GM21717 (cell line): ENCODE results near the gene NDOR1.
"Not testable (repeated sequence)": the region's sequence is repeated elsewhere in the genome, so short reads cannot be mapped to it uniquely, and the experiment has no call there.

Experiments
- ATAC-seq: cut with Tn5 transposase; IDR thresholded peaks from one replicate; pipeline ENCODE4 v1.9.1; 2021; ENCODE audit warnings: mild to moderate bottlenecking, moderate library complexity; ENCODE audit not compliant: unreplicated experiment

The NDOR1 gene

DNA sequence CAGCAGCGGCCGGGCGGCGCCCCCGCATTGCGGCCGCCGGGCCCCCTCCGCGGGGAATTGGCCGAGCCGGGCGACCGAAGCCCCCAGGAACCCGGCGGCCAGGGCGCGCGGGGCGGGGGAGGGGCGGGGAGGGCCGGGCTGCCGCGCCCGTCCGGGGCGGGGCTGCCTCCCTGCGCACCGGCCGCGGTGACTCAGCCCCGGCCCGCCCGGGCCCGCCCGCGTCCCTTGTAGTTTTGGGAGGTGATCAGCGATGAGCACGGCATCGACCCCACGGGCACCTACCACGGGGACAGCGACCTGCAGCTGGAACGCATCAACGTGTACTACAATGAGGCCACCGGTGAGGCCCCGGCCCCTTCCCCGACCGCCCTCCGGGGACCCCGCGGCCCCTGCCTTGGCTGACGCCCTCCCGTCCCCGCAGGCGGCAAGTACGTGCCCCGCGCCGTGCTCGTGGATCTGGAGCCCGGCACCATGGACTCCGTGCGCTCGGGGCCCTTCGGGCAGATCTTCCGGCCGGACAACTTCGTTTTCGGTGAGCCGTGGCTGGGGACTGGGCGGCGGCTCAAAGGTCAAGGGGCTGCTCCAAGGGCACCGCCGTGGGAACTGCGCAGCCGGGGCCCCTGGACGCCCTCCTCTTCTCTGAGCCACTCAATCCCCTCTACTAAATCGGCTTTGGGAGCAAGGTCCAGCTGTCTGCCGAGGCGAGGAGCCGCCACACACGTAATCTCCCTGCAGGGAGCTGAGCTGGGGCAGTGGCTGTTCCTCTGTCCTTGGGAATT is 36.2 kb downstream of the NDOR1 start:
- ATAC-seq, result peak; percentile 12

DNA sequence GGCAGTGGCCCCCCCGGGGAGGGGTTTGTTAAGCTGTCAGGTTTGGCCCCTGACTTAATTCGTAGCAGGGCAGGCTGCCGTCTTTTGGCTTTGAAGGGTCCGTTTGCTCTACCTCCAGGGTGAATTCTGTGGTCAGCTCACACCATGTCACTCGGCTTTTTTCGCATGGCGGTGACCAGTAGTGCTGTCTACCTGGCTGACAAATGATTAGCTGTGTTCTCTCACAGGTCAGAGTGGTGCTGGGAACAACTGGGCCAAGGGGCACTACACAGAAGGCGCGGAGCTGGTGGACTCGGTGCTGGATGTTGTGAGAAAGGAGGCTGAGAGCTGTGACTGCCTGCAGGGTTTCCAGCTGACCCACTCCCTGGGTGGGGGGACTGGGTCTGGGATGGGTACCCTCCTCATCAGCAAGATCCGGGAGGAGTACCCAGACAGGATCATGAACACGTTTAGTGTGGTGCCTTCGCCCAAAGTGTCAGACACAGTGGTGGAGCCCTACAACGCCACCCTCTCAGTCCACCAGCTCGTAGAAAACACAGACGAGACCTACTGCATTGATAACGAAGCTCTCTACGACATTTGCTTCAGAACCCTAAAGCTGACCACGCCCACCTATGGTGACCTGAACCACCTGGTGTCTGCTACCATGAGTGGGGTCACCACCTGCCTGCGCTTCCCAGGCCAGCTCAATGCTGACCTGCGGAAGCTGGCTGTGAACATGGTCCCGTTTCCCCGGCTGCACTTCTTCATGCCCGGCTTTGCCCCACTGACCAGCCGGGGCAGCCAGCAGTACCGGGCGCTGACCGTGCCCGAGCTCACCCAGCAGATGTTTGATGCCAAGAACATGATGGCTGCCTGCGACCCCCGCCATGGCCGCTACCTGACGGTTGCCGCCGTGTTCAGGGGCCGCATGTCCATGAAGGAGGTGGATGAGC is 37.0 kb downstream of the NDOR1 start:
- ATAC-seq, result no peak

DNA sequence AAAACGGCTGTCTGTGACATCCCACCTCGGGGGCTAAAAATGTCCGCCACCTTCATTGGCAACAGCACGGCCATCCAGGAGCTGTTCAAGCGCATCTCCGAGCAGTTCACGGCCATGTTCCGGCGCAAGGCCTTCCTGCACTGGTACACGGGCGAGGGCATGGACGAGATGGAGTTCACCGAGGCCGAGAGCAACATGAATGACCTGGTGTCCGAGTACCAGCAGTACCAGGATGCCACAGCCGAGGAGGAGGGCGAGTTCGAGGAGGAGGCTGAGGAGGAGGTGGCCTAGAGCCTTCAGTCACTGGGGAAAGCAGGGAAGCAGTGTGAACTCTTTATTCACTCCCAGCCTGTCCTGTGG is 37.7 kb downstream of the NDOR1 start:
- ATAC-seq, result not testable (repeated sequence)

DNA sequence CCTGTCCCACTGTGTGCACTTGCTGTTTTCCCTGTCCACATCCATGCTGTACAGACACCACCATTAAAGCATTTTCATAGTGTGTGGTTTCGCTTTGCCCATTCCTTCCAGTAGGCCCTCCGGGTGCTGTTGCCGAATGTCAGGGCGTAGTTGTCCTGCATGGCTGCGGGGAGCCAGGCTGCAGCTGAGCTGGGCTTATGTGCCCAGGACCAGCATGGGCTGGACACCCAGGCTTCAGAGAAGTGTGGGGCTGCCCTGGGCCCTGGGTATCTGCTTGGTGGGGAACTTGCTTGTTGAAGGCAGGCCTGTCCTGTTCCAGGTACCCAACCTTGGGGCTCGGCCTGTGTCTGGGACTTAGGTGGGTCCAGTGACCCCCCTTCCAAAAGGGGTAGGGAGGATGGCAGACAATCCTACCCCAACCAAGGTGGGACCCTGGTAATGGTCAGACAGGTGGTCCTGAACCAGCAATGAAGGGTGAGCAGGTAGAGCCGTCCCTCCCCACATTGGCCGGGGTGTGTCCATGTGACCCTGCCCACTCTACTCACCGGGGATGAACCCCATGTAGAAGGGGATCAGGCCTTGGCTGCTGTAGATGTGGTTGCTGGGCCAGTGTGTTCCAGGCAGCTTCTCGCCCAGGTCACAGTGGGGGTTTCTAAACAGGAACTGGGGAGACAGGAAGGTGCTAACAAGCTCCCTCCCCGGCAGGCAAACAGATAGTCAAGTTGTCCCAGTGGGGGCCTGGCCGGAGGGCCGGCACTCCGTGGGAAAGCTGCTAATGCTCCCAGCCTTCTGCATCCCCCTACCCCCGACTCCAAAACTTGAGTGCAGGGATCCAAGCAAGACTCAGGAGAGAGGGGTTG is 38.4 kb downstream of the NDOR1 start:
- ATAC-seq, result no peak

DNA sequence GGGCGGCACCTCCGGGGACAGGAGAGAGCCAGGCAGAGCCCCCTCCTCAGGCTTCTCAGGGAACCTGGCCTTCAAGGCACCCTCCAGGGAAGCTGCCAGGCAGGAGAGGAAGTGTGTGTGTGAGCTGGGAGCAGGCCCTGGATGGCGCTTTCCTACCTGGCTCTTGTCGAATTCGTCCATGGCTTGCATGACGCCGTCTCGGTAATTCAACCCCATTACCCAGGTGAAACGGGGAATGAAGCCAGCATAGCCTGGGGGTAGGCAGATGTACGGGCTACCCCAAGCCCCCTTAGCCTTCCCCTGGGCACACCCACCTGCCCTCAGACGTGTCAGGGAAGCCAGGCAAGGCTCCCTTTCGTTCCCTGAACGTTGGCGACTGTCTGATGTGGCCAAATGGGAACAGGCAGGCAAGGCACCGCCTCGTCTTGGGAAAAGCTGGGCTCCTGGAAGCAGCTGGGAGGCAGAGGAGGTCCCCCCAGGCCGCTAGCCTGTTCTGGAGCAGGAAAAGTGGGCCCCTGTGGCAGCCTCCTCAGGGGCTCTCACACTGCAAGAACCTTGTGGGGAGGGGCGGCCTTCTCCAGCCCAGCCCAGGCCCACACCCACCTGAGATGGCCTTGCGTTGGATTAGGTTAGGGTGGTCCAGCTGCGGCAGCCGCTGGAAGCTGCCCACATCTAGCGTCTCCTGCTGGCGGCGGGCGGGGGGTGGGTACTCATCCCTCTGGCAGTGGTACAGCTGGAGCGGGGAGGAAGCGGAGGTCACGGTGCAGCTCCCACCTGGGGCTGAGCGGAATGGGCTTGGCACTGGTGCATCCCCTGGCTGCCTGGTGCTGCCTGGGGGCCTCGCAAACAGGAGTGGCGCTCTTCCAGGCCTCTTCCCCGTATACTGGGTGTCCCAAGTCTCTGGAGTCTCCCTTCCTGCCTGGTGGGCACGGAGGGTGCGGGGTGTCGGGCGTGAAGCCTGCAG is 39.3 kb downstream of the NDOR1 start:
- no peak for ATAC-seq

DNA sequence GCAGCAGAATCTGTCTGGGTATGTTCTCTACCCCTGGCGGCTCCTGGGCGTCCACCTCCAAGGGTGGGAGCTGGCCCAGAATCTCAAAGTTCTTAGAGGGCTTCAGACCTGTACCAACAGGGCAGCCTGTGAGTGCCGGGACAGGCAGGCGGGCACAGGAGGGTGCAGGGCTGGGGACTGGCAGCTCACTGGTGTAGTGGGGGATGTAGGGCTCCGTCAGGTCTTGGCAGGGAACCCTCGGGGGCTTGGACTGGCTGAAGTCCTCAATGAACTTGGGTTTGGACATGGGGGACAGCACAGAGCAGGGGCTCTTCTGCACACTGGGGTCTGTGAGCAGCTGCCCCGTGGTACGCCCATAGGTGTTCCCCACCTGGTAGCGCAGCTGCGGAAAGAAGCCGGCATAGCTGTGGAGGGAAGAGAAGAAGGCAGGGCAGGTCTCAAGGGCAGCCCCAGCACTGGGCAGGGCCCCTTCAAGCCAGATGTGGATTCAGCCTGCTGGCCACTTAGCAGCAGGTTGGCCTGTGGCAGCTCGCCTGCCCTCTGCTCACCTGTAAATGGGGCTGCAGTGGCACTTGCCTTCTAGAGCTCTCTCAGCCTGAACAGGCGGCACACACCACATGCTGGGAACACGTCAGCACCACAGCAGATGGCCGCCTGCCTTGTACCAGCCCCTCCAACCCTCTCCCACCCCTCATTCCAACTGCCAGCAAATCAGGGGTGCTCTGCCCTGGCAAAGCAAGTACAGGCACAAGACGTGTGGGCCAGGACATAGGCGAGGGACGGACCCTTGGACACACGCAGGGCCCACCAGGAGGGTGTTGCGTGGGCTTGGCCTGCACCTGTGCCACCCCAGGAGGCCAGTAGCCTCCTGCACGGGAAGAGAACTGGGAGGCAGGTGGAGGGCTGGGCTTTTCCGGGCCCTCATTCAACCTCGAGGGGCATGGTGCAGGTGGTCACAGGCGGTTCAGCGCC is 40.2 kb downstream of the NDOR1 start:
- no peak for ATAC-seq

DNA sequence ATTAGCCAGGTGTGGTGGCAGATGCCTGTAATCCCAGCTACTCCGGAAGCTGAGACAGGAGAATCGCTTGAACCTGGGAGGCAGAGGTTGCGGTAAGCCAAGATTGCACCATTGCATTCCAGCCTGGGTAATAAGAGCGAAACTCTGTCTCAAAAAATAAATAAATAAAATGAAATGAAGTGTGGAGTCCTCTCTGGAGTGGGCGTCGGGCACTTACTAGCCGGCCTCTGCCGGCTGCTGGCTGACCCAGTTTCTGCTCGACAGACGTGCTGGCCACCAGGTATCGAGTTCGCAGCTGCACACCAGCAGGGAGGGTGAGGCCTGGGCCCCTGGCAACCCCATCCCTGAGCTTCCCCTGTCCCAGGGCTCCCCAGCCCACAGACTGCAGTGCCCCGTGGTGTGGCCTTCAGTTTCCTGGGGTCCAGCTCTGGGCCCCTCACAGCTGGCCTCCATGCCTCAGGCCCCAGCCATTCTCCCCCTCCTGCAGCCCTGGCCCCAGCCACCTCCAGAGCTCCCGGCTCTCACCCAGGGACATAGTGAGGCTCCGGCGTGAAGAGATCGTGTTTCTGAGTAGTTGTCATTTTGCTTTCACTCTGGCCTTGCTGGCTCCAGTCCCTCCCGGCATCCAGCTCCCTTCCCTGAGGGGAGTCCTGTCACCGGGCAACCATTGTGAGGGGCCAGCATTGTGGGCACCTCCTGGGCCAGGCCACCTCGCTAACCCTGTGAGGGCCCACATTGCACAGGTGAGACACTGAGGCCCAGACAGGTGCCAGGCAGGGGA is 41.8 kb downstream of the NDOR1 start:
- ATAC-seq, result no peak

DNA sequence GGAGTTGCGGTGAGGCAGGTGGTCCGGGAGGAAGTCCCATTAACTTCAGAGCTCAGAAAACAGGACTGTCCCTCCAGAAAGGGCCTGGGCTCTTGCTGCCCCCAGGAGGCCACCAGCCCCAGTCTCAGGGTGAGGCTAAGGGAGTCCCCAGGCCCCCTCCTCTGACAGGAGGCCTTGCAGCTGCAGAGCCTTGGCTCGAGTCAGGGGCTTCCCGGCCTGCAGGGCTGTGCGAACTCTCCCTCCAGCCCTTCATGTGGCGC is 42.3 kb downstream of the NDOR1 start:
- no peak for ATAC-seq

DNA sequence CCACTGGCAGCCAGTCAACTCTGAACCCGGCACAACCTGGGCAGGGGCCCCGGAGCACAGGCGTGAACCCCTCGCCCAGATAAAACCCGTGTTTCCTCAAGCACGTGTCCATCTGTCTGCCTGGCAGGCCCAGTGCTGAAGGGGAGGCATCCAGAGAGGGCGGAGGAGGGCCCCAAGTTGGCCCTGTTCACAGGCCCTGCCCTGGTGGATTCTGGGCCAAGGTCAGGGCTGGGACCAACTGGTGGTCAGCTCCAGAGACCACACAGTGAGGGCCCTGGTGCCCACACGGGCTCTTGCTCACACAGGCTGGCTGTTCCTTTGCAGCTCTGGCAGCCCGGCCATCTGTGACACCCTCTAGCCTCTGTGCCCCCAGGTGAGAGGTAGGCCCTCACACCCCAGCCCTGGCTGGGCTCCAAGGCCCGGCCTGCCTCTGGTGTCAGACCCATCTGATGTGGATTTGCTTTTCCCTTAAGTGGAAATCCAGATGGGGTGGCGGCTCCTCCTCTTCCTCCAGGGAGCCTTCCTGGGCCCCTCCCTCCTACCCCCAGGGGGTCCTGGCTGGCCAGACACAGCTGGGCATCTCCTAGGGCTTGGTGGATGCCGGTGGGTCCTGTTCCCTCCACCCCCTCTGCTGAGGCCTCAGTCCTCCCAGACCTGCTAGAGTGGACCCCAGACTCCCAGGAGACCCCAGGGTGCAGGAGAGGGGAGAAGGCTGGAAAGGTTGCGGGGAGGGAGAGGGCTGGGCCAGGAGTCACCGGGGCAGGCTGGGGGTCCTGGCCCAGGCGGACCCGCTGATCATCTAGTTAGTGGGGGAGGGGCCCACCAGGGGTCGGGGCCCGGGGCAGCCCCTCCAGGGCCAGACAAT is 45.1 kb downstream of the NDOR1 start:
- ATAC-seq, result no peak

DNA sequence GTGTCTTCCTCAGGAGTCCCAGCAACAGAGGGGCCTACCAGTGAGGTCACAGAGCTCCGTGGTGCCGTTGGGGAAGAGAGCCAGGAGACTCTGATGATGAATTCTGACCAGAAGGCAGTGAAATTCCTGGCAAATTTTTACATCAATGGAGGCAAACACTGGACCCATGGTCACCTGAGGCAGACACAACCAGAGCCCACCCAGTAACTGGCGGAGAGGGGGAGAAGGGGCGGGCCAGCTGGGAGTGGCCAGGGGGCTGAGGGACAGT is 45.6 kb downstream of the NDOR1 start, which contains the start of gene STPG3:
TSS of gene STPG3 (plus strand) at position 93 of the 268 bp plus-strand sequence. CDS start at position 94, 1 bp downstream.
- ATAC-seq, result no peak

DNA sequence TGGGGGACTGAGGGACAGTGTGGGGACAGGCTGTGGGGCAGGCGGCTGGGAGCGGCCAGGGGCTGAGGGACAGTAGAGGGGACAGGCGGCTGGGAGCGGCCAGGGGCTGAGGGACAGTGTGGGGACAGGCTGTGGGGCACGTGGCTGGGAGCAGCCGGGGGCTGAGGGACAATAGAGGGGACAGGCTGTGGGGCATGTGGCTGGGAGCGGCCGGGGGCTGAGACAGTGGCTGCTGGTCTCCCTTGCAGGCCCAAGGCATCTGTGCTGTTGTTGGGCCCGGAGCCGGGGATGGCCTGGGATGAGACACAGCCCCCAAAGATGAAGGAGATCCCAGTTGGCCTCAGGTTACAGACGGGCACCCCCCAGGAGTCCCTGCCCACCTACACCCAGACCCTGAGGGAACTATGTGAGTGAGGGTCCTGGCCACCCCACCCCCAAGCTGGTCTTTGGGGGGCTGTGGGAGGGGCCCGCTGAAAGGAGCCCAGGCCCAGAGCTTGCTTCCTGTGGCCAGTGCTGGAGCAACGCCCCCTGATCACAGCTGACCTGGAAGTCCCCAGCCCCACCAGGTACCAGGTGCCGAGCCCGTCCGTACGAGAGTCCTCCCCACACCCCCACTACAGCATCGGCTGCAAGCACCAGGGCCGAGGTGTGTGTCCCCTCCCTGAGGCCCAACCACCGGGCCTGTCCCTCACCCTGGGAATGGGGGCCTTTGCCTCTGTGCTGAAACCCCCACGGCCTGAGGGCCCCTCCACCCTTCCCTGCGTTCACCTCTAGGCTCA is 46.2 kb downstream of the NDOR1 start:
- ATAC-seq, result no peak

DNA sequence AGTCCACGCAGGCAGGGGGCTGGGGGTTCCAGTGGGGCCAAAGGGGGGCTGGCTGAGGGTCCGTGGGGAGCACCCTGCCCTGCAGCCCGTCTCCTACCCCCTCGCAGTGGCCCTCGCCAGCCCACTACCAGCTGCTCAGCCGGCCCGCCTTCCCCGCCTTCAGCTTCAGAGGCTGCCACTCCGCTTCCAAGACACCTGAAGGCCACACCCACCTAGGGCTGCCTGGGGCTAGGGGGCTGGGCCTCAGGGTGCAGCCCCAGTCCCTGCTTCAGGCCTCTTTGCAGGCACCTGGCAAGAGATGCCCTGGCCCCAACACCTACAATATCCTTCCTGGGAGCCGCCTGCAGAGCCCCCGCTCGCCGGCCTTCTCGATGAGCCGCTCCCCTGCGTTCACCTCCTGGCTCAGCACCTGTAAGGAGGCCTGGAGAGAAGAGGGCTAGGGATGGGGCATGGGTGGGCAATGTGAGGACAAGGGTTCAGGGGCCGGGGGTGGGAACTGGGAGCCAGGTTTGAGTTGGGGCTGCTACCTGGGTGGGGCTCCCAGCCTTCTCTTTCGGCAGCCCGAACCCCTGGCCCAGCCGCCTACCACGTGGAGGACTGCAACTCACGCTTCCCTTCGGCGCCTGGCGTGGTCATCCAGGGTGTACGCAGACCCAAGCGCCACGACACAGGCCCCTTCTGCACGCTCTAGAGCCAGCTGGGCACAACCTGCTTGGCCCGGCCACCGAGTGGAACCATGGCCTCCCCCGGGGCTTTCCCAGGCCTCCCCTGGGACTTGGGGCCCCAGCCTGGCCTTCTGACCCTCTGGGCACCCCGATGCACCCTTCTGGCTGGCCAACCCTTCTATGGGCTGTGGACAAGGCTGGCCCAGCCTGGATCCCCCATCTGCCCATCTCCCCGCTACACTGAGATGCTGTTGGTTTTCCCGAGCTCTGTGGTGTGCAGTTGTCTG is 47.3 kb downstream of the NDOR1 start:
- no peak for ATAC-seq

DNA sequence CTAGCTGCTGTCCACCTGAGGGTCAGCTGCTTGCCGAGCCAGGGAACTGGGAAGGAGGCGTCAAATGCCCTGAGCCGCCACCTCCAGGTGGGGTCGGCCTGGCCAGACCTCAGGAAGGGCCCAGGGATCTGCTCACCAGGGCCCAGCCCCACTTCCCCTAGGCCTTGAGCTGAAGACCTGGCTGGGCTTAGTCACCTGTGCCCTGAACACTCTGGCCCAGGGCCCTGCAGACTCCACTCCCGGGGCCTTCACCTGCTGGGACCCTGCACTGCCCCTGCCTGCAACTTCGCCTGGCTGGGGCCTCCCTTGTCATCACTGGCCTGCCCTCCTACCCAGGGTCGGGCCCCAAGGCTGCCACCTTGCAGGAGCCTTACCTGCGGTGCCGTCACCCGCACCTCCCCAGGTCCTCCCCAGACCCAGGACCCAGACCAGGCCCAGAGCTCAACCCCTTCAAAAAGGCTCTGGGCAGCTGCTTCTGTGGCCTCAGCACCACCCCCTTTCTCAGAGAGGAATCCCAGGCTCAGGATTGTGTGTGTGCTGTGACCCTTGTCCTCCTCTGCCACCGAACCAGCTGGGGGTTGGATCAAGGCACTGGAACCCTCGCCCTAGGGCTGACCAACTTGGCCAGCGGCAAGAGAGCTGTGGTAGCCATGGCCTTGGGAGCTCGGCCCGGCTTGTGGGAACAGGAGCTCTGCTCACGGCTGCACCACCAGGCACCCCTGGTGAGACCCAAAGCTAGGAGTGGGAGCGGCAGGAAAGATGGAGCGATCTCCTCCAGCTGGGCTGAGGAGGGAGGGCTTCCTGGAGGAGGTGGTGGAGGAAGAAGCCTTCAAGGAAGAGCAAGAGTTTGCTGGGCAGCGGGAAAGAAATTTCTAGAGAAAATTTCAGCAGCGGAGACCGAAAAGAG is 48.5 kb downstream of the NDOR1 start:
- ATAC-seq, result no peak

DNA sequence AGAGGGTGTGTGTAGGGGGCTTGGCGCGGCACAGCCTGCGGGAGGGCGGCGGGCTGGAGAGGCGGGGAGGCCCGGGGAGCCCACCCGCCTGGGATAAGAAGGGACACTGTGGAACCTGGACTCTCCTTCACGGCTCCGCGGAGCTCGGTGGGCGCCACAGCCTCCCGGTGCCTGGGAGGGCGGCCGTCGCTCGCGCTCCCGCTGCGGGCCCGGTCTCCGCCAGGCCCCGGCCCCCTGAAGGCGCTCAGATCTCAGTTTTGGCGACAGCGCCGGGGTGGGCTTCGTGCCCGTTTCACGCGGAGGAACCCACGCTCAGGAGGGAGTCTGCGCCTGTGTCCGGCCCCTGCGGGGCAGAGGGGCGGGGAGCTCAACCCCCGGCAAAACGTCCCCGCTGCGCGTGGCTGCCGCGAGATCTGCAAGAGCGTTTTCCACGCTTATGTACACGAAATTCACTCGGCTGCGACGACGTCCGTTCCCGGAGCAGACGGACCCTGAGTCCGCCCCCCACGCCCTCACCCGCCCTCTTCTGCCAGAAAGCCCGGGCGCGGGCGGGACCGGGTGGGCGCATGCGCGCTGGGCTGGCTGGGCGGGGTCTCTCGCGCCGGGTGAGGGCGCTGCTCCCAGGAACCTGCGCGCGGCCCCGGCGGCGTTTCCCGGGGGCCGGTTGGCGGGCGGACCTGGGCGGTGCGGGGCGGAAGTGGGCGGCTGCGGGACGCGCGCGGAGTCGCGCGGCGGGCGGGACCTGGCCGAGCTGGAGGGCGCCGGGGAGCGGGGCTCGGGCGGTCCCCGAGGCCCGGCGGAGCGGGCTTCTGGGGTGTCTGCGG is 49.3 kb downstream of the NDOR1 start, which contains the start of gene NELFB:
TSS of gene NELFB (plus strand) at position 704 of the 824 bp plus-strand sequence.
- ATAC-seq, result peak; percentile 61
